HepG2 (cell line): ENCODE data around the gene MAPK6. TPM values are rescaled to one million over a fixed set of nuclear protein-coding genes. Genes with fewer than 3 reads are reported as not detected.

ENCODE experiments used
- BCLAF1 ChIP-seq: fragments of 450-650 bp; IDR thresholded peaks from 2 replicates; pipeline ENCODE4 v1.6.1; 2017; ENCODE audit warnings: mild to moderate bottlenecking
- ETV5 ChIP-seq: IDR thresholded peaks from 2 replicates; pipeline ENCODE4 v1.6.1; 2018; ENCODE audit warnings: missing biosample characterization, missing genetic modification reagents, inconsistent platforms, borderline replicate concordance
- MED8 ChIP-seq: sonication (generic); formaldehyde crosslinking; IDR thresholded peaks from 2 replicates; pipeline ENCODE4 v1.8.1; 2023; ENCODE audit warnings: mild to moderate bottlenecking, missing genetic modification reagents; ENCODE audit not compliant: insufficient replicate concordance
- NFAT5 ChIP-seq: sonication (generic); formaldehyde crosslinking; IDR thresholded peaks from 2 replicates; pipeline ENCODE4 v1.4.0; 2020; ENCODE audit warnings: missing genetic modification reagents
- POGZ ChIP-seq: sonication (generic); formaldehyde crosslinking; IDR thresholded peaks from 2 replicates; pipeline ENCODE4 v1.4.0; 2020; ENCODE audit warnings: mild to moderate bottlenecking, missing genetic modification reagents
- PRDM10 ChIP-seq: sonication (generic); formaldehyde crosslinking; IDR thresholded peaks from 2 replicates; pipeline ENCODE4 v1.4.0; 2020; ENCODE audit warnings: low read depth, missing genetic modification reagents
- RFXANK ChIP-seq: IDR thresholded peaks from 2 replicates; pipeline ENCODE4 v1.6.1; 2016
- SMAD9 ChIP-seq: sonication (generic); formaldehyde crosslinking; IDR thresholded peaks from 2 replicates; pipeline ENCODE4 v1.5.1; 2020; ENCODE audit warnings: mild to moderate bottlenecking, missing genetic modification reagents
- TSC22D2 ChIP-seq: sonication (generic); formaldehyde crosslinking; IDR thresholded peaks from 2 replicates; pipeline ENCODE4 v1.5.1; 2020; ENCODE audit warnings: missing genetic modification reagents, mild to moderate bottlenecking, borderline replicate concordance
- ZBED4 ChIP-seq: sonication (generic); formaldehyde crosslinking; IDR thresholded peaks from 2 replicates; pipeline ENCODE4 v1.4.0; 2020; ENCODE audit warnings: missing genetic modification reagents, borderline replicate concordance
- ZBTB7B ChIP-seq: sonication (generic); formaldehyde crosslinking; IDR thresholded peaks from 2 replicates; pipeline ENCODE4 v1.4.0; 2020; ENCODE audit warnings: missing genetic modification reagents
- ZNF614 ChIP-seq: IDR thresholded peaks from 2 replicates; pipeline ENCODE4 v1.6.1; 2018; ENCODE audit warnings: missing biosample characterization, missing genetic modification reagents, inconsistent platforms, borderline replicate concordance
- polyA plus RNA-seq, 8 experiments: library from polyadenylated mRNA; depleted of rRNA in 3 of 8; stranded (reverse) in 7 of 8; unstranded in 1 of 8; fragments of >200 nt; fragmentation: Illumina TruSeq in 4 of 8; extraction: Trizol in 4 of 8; gene quantifications; 2 replicates each; pipeline versions ENCODE4 v1.2.1 to v1.2.3, GENCODE V29; 2011 to 2016; ENCODE audit warnings: low read depth in 4 of 8, missing spikeins in 1 of 8, mixed read lengths in 1 of 8; ENCODE audit not compliant: insufficient read depth in 1 of 8
- total RNA-seq, 5 experiments: library from RNA; depleted of rRNA; stranded (reverse); fragments of >200 nt; fragmentation: Illumina TruSeq; extraction: Trizol; gene quantifications; 2 replicates each; pipeline ENCODE4 v1.2.3, GENCODE V29; 2016; ENCODE audit warnings: low read depth in 1 of 5

Gene MAPK6
- total and polyA plus RNA-seq, 2 of the 13 experiments (the other 11 are each of a cell fraction or from before 2014, with no cell fraction given), result 89.5 to 99.7 TPM

- TF ChIP-seq ZBED4 (CRISPR knock-in tag) (no peak), BCLAF1 (no peak), TSC22D2 (CRISPR knock-in tag) (0 out of 2 replicates have a peak, but pooled peaks have one; percentile 15), RFXANK (0 out of 2 replicates have a peak, but pooled peaks have one; percentile 25), ZBTB7B (CRISPR knock-in tag) (no peak), PRDM10 (CRISPR knock-in tag) (no peak), POGZ (peak; percentile 81), NFAT5 (CRISPR knock-in tag) (0 out of 2 replicates have a peak, but pooled peaks have one; percentile 66), SMAD9 (CRISPR knock-in tag) (peak; percentile 17; the same call in 1 of the 2 replicates), MED8 (CRISPR knock-in tag) (peak; percentile 89), ETV5 (CRISPR knock-in tag) (peak; percentile 50), ZNF614 (CRISPR knock-in tag) (no peak)
These were observed 47.5 kb upstream of the MAPK6 start, which contains the start of gene LEO1 (continued) for GRCh38 chr15:51971375-51972133.
